Stimulated activated CD8-positive, alpha-beta memory T cell treated with anti-CD3 and anti-CD28 coated beads, Interleukin-12 subunit alpha, Interleukin-12 subunit beta, amount 100 ng/mL, for 4 hours (primary cell): ENCODE data around the gene NLRC3.
"Not testable (repeated sequence)": the region's sequence is repeated elsewhere in the genome, so short reads cannot be mapped to it uniquely, and the experiment has no call there.

ENCODE experiments used
- DNase-seq: peaks from one replicate; pipeline ENCODE4 v3.0.0-alpha.2; 2020; ENCODE audit warnings: low read depth

NLRC3 gene

GRCh38 chr16:3548445-3548844, 28.8 kb downstream of the NLRC3 start:
- no peak for DNase-seq

GRCh38 chr16:3546986-3547682, 30.1 kb downstream of the NLRC3 start:
- DNase-seq: no peak

DNA sequence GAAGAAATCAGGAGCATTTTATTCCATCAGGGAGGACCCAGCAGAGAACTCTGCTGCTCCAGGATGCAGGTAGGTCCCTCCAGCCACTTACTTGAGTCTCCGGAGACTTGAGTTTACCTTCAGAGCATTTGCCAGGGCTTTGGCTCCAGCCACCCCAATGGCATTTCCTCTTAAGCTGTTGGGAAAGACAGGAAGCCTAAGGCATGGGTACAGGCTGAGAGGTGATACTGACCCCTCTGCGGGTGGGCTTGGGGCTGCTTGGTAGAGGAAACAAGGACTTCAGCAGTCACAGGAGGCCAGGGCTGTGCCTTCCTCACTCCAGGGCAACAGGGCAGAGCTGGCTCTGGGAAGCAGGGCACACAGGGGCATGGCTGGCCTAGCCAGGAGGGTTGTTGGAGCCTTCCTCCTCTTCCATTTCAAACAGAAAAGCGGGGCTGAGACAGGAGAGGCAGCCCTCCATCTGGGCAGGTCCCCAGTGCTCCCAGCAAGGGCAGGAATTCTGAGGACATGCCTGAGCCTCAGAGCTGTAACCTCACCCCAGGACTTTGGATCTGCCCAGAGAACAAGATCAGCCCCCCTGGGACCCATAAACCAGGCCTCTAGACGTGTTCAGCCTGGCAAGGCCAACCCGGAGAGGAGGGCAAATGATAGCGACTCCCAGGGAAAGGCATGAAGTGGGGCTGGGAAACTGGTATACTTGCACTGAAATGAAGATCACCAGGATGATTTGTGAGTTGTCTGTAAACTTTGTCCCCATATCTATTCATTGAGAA, 34.4 kb downstream of the NLRC3 start:
- no peak for DNase-seq

DNA sequence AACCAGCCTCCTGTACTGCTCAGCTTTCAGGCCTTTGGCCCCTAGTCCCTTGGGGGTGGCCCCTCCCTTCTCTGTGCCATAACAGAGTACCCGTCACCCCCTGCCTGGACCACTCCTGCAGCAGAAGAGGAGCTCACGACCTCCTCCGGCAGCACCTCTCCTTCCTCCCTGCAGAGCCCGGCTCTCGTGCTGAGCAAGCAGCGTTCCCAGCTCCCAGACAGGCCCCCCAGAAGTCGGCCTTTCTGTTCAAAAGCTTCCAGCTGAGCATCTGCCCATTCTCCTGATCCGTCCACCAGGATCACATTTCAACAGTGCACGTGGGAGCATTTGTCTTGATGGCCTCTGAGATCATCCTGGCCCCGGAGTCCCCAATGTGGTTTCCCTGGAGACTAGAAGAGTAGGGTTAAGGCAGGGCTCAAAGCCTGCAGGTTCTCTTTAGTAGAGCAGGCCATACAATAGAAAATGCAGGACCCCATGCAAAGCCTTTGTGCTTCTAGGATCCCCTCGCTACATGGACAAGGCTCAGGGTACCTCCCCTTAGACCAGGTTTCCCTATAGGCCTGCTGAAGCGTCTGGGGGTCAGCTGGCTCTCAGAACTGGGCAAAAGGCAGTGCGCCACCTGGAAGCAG, 35.6 kb downstream of the NLRC3 start:
- DNase-seq: no peak

DNA sequence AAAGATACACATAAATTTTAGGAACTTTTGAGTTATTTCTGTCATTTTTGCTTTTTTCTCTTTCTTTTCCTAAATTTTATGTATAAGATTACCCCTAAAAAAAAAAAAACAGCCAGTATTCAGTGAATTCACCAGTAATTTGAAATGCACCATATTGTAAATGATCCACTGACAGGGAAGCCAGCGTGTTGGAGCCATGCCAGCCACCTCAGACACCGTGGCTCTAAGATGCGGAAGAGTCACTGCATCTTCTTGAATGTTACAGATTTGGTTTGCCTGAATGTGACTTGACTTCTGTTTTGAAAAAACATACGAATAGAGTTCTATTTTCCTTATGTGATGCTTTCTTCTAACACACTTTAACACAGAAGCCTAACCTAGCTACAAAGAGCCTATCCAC, 39.0 kb downstream of the NLRC3 start:
- DNase-seq: no peak

DNA sequence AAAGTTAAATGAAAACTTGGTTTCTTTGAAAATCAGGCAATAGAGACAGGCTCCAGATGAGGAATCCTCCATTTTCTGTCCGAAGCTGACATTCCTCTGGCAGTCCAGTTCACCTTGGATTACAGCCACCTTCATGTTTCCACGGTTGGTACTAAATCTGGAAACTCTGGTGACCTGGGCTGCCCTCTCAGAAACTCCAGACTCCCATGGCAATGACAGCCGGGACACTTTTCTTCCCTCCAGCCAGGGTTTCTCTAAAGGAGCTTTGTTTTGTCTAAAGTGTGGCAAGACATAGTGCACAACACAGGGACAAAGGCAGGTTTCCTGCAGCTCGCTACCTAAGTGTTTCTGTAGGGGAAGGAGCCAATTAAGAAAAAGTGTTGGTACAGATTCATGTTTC, 40.4 kb downstream of the NLRC3 start:
- DNase-seq: no peak

- no peak for DNase-seq
Observed at GRCh38 chr16:3536271-3536731, 40.9 kb downstream of the NLRC3 start.

- DNase-seq: no peak
Observed at GRCh38 chr16:3534126-3534525, 43.1 kb downstream of the NLRC3 start.

DNA sequence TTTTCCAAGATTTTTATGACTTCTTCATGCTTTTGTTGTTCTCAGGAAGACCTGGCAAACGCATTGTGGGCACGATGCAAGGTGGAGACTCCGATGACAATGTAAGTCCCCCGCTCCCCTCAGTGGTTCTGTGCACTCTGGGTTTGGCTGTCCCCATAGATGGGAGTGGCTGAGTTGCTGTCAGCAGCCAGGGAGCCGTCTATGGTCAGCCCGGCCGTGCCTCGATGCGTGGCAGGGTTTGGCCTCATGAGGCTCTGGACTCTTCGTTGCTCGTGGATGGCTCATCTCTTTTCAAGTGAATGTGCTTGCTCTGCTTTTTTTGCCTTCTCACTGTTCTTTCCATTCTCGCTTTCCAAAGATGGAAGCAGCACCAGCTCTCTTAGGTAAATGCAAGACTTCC, 44.5 kb downstream of the NLRC3 start:
- no peak for DNase-seq

DNA sequence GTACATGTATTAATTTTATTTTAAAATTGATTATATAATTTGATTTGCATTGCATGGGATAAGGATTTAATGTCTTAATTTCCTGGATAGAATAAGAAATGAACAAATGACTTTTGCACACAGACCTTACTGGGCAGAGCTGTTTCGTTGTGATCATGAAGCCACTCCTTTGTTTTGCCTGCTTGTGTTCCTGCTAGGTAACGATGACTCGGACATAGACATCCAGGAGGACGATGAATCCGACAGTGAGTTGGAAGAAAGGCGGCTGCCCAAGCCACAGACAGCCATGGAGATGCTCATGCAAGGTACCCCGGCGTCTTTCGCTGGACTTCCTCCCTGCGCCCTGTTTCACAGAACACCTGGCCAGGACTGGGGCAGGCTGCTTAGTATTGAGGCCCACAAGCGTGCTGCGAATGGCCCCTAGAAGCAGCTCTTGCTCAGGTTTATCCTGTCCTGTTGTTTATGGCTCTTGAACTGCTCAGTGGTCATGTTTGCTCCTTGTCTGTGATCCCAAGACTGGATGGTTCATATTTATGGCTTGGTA, 46.8 kb downstream of the NLRC3 start:
- no peak for DNase-seq

DNA sequence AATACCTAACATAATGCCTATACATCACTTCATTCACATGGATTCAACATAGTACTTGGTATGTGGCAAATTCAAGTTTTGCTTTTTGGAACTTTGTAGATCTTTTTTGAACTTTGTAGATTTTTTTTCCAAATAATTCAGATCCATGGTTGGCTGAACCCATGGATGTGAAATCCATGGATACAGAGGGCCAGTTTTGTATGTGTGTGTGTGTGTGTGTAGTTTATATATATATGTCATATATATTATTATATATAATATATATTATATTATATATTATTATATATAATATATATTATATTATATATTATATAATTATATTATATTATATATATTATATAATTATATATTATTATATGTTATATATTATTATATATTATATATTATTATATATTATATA, 48.0 kb downstream of the NLRC3 start:
- DNase-seq: no peak

- DNase-seq: no peak
Observed at GRCh38 chr16:3528406-3528805, 48.8 kb downstream of the NLRC3 start.

DNA sequence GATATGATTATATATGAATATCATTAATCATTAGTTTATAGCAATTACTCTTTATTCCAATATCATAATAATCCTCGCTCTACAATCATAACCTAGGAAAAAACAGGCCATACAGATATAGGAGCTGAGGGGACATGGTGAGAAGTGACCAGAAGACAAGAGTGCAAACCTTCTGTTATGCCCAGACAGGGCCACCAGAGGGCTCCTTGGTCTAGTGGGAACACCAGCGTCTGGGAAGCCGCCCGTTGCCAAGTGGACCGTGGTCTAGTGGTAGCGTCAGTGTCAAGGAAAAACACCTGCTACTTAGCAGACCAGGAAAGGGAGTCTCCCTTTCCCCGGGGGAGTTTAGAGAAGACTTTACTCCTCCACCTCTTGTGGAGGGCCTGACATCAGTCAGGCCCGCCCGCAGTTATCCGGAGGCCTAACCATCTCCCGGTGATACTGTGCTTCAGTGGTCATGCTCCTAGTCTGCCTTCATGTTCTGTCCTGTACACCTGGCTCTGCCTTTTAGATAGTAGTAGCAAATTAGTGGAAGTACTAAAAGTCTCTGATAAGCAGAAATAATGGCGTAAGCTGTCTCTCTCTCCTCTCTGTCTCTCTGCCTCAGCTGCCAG, 49.9 kb downstream of the NLRC3 start:
- not testable (repeated sequence) for DNase-seq

GRCh38 chr16:3525951-3526350, 51.3 kb downstream of the NLRC3 start:
- no peak for DNase-seq

- DNase-seq: no peak
Observed at GRCh38 chr16:3523281-3523680, 53.9 kb downstream of the NLRC3 start.

DNA sequence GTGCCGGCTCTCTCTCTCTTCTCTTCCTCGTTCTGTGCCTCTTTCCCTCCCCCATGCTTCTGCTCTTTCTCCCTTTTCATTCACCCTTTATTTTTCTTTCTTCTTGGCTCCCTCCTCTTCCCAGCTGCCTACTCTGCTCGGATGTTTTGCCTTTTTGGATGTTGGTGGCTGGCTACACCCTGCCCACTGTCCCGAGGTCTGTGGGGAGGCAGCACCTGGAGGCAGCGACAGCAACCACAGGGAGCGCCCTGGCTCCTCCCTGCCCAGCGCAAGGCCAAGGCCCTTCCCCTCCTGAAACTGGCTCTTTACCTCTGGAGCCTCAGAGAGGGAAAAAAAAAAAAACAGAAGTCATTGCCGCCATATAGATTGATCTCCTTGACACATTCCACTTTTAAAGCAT, 56.4 kb downstream of the NLRC3 start:
- no peak for DNase-seq

GRCh38 chr16:3520413-3520812, 56.8 kb downstream of the NLRC3 start:
- DNase-seq: no peak

- no peak for DNase-seq
Observed at GRCh38 chr16:3519581-3519980, 57.6 kb downstream of the NLRC3 start.

- no peak for DNase-seq
Observed at GRCh38 chr16:3518986-3519348, 58.2 kb downstream of the NLRC3 start.

DNA sequence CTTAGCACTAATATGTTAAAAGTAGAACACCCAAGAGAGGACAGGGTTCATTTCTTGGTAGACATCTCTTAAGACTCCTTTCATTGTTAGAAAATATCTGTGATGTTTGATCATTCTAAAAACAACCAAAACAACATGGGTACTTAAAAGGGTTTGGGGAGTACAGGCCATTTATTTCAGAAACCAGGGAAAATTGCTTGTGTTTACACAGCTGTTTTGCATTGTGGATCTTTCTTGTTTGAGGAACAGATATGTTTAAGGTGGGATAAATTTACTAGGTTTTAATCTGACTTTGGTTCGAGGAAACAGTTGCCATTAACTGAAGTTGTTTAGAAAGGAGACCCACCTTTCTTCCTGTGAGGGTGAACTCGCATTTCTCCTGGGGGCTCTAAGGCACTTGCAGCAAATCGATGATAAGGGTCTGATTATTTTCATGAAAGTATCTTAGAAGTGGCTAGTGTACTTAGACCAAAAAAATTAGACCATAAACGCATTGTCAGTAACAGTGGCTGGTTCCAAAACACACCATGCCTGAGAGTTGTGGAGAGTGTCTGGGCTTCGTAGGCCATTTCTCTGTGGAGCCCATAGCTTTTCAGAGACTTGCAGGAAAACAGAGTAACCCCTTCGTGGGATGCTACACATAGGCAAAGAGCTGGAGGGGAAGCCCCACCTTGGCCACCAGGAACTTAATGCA, 58.8 kb downstream of the NLRC3 start:
- DNase-seq: no peak

GRCh38 chr16:3515897-3516296, 61.3 kb downstream of the NLRC3 start:
- DNase-seq: no peak

DNA sequence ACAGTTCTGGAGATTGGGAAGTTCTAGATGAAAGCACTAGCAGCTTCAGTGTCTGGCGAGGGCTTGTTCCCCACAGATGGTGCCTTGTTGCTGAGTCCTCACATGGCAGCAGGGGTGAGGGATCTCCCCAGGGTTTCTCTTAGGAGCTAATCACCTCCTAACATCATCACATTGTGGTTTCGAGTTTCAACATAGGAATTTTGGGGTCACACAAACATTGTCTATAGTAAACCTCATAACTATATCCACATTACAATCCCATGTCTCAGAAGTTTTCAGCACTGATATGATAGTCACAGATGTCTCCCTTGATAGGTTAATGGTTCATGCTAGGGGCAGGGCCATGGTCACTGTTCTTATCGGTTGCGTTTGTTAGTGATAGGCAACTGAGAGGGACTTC, 62.6 kb downstream of the NLRC3 start:
- DNase-seq: no peak
